RWPE2 (cell line): ENCODE measurements around the gene GCSH.

Experiments used
- ATAC-seq: fragments of 200-7000 bp; cut with Tn5 transposase; 3 replicates; pipeline ENCODE4 v1.9.1; 2021; ENCODE audit warnings: low read depth
- DNase-seq: peaks from one replicate; pipeline ENCODE4 v3.0.0-alpha.2; 2020; ENCODE audit warnings: low spot score
- H3K27ac ChIP-seq: fragments of 450-650 bp; 2 replicates; pipeline ENCODE4 v1.5.1; 2017; ENCODE audit warnings: mild to moderate bottlenecking; ENCODE audit not compliant: poor library complexity, severe bottlenecking
- H3K27me3 ChIP-seq: fragments of 250-450 bp; sonication (Bioruptor Pico); 2 replicates; pipeline ENCODE4 v1.5.1; 2021; ENCODE audit warnings: mild to moderate bottlenecking, moderate library complexity; ENCODE audit not compliant: insufficient read depth, poor library complexity, severe bottlenecking
- H3K36me3 ChIP-seq: fragments of 250-450 bp; sonication (Bioruptor Pico); 2 replicates; pipeline ENCODE4 v1.5.1; 2020; ENCODE audit warnings: low read depth, mild to moderate bottlenecking, moderate library complexity
- H3K4me1 ChIP-seq: fragments of 250-450 bp; sonication (Bioruptor Pico); 2 replicates; pipeline ENCODE4 v1.5.1; 2021; ENCODE audit warnings: mild to moderate bottlenecking, moderate library complexity; ENCODE audit not compliant: insufficient read depth, poor library complexity, severe bottlenecking
- H3K4me3 ChIP-seq: fragments of 250-450 bp; sonication (Bioruptor Pico); 2 replicates; pipeline ENCODE4 v1.5.1; 2021; ENCODE audit warnings: mild to moderate bottlenecking, moderate library complexity; ENCODE audit not compliant: severe bottlenecking
- H3K9me3 ChIP-seq: fragments of 250-450 bp; sonication (Bioruptor Pico); 2 replicates; pipeline ENCODE4 v1.5.1; 2021; ENCODE audit warnings: mild to moderate bottlenecking, moderate library complexity; ENCODE audit not compliant: severe bottlenecking
- CTCF ChIP-seq: fragments of 450-650 bp; IDR thresholded peaks from one replicate; pipeline ENCODE4 v1.5.1; 2017; ENCODE audit warnings: mild to moderate bottlenecking, moderate library complexity; ENCODE audit not compliant: poor library complexity, severe bottlenecking

The GCSH gene

DNA sequence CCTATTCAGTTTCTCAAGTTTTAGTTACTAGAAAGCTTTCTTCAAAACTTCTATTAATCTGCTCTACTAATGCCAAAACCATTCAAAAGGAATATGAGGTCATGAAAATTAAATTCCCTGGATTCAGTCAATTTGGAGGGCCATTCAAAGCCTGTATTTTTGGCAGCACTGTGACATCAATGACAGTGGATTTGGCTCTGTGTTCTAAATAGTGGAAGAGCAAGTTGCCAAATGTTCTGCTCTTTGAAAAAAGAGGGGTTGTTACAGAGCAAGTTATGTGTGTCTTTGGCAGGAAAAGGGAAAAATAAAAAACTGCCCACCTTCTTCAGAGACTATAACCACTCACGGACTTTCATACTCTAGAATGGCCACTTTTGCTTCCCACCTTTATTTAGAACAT lies 16.0 kb downstream of the GCSH start:
- peaks cover 26% of the 10 kb centered on the region for H3K36me3 ChIP-seq
- no peaks in the 10 kb centered on the region for H3K9me3 ChIP-seq
- TF ChIP-seq CTCF = no peak
- ATAC-seq (no peak), DNase-seq (no peak)
- H3K4me3 ChIP-seq = no peak overlapping the region
- no peaks in the 10 kb centered on the region for H3K27me3 ChIP-seq
- H3K4me1 ChIP-seq = peaks cover 4% of the 10 kb centered on the region
- no peak overlapping the region for H3K27ac ChIP-seq

- peak within 1 kb of the TSS; percentile 61 for H3K4me3 ChIP-seq
- H3K36me3 ChIP-seq = 0 out of 2 replicates have a peak, but pooled peaks cover 4% of the 10 kb centered on the region
- H3K27me3 ChIP-seq = no peaks in the 10 kb centered on the region
- ATAC-seq (peak; percentile 92), DNase-seq (peak; percentile 98)
- H3K27ac ChIP-seq = peak within 1 kb of the TSS; percentile 59
- H3K4me1 ChIP-seq = peaks cover 4% of the 10 kb centered on the region
- no peak for TF ChIP-seq CTCF
- no peaks in the 10 kb centered on the region for H3K9me3 ChIP-seq
Observed at GRCh38 chr16:81077076-81077940, 18.9 kb downstream of the GCSH start, which contains the start of gene C16orf46. Gene C16orf46, minus strand, starts transcription at chr16:81077238. Its CDS starts 13,283 bp downstream, at chr16:81063955.

DNA sequence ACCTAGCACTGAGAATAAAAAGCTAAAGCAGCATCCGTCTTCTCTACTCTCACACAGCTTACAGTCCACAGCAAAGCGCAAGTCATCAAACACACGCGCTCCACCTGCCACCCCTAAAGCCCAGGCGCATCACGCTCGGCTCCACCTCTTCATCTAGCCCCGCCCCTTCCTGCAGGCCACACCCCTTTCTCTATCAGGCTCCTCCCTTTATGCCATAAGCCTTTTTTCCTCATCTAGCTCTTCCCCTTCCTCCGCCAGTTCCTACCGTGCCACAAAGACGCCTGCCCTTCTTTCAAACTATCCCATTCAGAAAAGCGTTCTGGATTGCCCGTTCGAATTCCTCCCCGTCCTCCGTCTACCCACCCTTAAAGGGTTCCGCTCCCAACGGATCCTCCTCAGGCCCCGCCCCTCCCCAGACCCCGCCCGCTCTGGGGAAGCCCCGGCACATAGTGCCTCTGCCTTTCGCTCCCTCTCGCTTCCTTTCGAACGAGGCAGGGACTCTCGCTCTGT lies 19.6 kb downstream of the GCSH start:
- no peaks in the 10 kb centered on the region for H3K36me3 ChIP-seq
- H3K4me3 ChIP-seq = peak overlapping the region; percentile 61
- ATAC-seq (peak; percentile 82), DNase-seq (peak; percentile 80)
- H3K27me3 ChIP-seq = no peaks in the 10 kb centered on the region
- TF ChIP-seq CTCF = no peak
- peaks cover 8% of the 10 kb centered on the region for H3K4me1 ChIP-seq
- H3K27ac ChIP-seq = peak overlapping the region; percentile 59
- H3K9me3 ChIP-seq = no peaks in the 10 kb centered on the region

- H3K27ac ChIP-seq = no peak overlapping the region
- TF ChIP-seq CTCF = no peak
- DNase-seq (no peak), ATAC-seq (no peak)
- no peak overlapping the region for H3K4me3 ChIP-seq
- peaks cover 13% of the 10 kb centered on the region for H3K4me1 ChIP-seq
- H3K36me3 ChIP-seq = no peaks in the 10 kb centered on the region
- no peaks in the 10 kb centered on the region for H3K27me3 ChIP-seq
- no peaks in the 10 kb centered on the region for H3K9me3 ChIP-seq
Observed at GRCh38 chr16:81073560-81074330, 22.4 kb downstream of the GCSH start.
